Dedifferentiated amniotic fluid mesenchymal stem cell (primary cell): ENCODE results near the gene THNSL1.

ENCODE experiments used
- DNase-seq: peaks from one replicate; pipeline ENCODE4 v3.0.0-alpha.2; 2016; ENCODE audit errors: extremely low spot score

THNSL1 gene

GRCh38 chr10:25061125-25061524, 44.7 kb downstream of the THNSL1 start:
- DNase-seq = no peak

GRCh38 chr10:25061711-25062449, 45.5 kb downstream of the THNSL1 start:
- no peak for DNase-seq

GRCh38 chr10:25063157-25063556, 46.7 kb downstream of the THNSL1 start:
- no peak for DNase-seq

GRCh38 chr10:25063644-25064043, 47.2 kb downstream of the THNSL1 start:
- DNase-seq = no peak

- DNase-seq = no peak
Observed at GRCh38 chr10:25064401-25064800, 48.0 kb downstream of the THNSL1 start.

- DNase-seq = no peak
Observed at GRCh38 chr10:25065761-25066476, 49.5 kb downstream of the THNSL1 start.

DNA sequence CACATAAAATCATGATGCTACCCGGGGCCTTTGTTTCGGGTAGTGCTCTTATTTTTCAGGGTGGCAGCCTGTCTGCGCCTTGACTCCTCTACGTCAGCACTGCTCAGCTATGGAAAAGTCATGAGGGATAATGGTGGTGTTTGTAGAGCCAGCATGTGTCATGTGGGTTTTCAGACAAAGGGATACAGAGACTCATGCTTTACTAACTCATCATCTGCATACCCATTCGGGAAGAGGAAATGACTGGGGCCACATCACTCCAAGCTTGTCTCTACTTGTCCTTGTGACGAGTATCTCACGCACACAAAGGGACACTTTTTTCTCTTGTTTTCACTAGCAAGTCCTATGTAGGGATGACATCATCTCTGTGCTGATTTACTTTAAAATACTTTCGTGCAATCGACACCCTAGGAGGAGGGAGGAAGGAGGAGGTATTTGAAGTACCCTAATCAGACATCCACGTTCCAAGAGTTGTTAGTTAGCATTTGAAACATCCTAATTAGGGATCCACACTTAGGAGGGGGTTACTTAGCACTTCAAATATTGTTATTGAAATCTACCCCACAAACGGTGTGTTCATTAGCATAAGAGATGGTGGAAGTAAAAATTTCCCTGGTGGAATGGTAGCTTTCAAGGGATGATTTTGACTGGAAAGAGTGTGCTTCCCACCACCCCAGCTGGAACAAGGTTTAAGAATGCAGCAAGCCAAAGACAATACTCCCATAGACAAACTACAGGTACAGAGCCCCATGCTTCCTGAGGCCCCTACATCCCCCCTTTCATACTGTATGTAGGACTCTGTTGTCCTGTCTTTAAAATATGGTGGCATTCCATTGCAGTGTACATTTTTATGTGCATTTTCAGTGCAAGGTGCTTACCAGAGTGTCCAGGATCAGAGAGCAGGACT, 52.0 kb downstream of the THNSL1 start:
- no peak for DNase-seq

DNA sequence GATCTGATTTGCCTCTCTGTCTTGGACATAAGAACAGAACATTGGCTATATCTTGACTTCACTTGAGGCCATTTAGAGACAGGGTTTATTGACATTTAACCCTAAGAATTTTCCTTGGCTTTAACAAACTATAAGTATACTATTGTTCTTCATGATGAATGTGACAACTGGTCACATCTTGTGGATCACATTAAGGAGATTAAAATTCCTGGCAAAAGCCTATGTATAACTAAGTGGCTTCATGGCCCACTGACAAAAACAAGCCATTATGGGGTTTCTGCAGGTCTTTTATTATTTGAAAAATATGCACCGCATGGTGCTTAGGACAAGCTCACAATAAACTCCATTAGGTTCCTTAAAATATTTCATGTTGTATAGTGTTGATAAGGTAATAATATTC, 54.8 kb downstream of the THNSL1 start:
- DNase-seq = no peak

- no peak for DNase-seq
Observed at GRCh38 chr10:25072786-25073185, 56.4 kb downstream of the THNSL1 start.

GRCh38 chr10:25075825-25076224, 59.4 kb downstream of the THNSL1 start:
- DNase-seq = no peak
